PFSK-1 (cell line): ENCODE results near the gene POMGNT1.

Source experiments
- FOXP2 ChIP-seq: optimal IDR thresholded peaks from 2 replicates; pipeline ENCODE3; 2011; ENCODE audit warnings: borderline replicate concordance, control low read depth, inconsistent platforms; ENCODE audit not compliant: insufficient read depth; ENCODE audit errors: extremely low read length, extremely low read depth
- POLR2AphosphoS5 ChIP-seq: IDR thresholded peaks from 2 replicates; pipeline ENCODE4 v1.6.1; 2012; ENCODE audit warnings: low read depth, mild to moderate bottlenecking, control low read depth, low read length, moderate library complexity
- REST ChIP-seq, 2 experiments: IDR thresholded peaks; 2 replicates each; pipeline versions ENCODE4 v1.6.1 to v1.8.0; 2011 to 2012; ENCODE audit warnings: low read depth in 2 of 2, low read length in 2 of 2, control low read depth in 1 of 2, inconsistent platforms in 1 of 2, mild to moderate bottlenecking in 1 of 2, moderate library complexity in 1 of 2; ENCODE audit not compliant: insufficient read depth in 1 of 2
- SIN3A ChIP-seq: IDR thresholded peaks from 2 replicates; pipeline ENCODE4 v1.6.1; 2012; ENCODE audit warnings: mild to moderate bottlenecking, low read length, moderate library complexity, borderline replicate concordance; ENCODE audit not compliant: insufficient read depth
- TAF1 ChIP-seq: IDR thresholded peaks from 2 replicates; pipeline ENCODE4 v1.6.1; 2012; ENCODE audit warnings: low read length, control low read depth, borderline replicate concordance; ENCODE audit not compliant: insufficient read depth

POMGNT1 gene

GRCh38 chr1:46179138-46180081, 18.8 kb downstream of the POMGNT1 start:
- TF ChIP-seq POLR2AphosphoS5 (no peak), REST (IDR thresholded peaks at IDR 0.05; ENCODE audit: insufficient read depth in 1 of 2, low read depth in 2 of 2, low read length in 2 of 2) (no peak), TAF1 (no peak), FOXP2 (no peak), SIN3A (no peak)

- no peak for TF ChIP-seq FOXP2
- no peak for TF ChIP-seq SIN3A
- TF ChIP-seq POLR2AphosphoS5 = no peak
- no peak for TF ChIP-seq TAF1
- TF ChIP-seq REST (IDR thresholded peaks at IDR 0.05; ENCODE audit: insufficient read depth in 1 of 2, low read depth in 2 of 2, low read length in 2 of 2) = no peak
Observed at GRCh38 chr1:46176211-46176865, 21.9 kb downstream of the POMGNT1 start, which contains the start of gene P3R3URF. Gene P3R3URF (minus strand): TSS chr1:46176488. CDS start chr1:46176471, 17 bp downstream.

GRCh38 chr1:46175243-46175642, 23.0 kb downstream of the POMGNT1 start:
- TF ChIP-seq FOXP2 (no peak), SIN3A (no peak), REST (IDR thresholded peaks at IDR 0.05; ENCODE audit: insufficient read depth in 1 of 2, low read depth in 2 of 2, low read length in 2 of 2) (no peak), TAF1 (no peak), POLR2AphosphoS5 (no peak)

- TF ChIP-seq SIN3A (no peak), POLR2AphosphoS5 (no peak), REST (IDR thresholded peaks at IDR 0.05; ENCODE audit: insufficient read depth in 1 of 2, low read depth in 2 of 2, low read length in 2 of 2) (no peak), TAF1 (no peak), FOXP2 (no peak)
Observed at GRCh38 chr1:46174448-46175231, 23.6 kb downstream of the POMGNT1 start, which contains the start of gene TSPAN1. Gene TSPAN1 (plus strand): TSS chr1:46175087. CDS start chr1:46181108, 6,021 bp downstream.
